Caco-2 (cell line): Measurements from ENCODE around the gene HS6ST2. TPM values are rescaled to one million over a fixed set of nuclear protein-coding genes. Genes with fewer than 3 reads are reported as not detected.

Source experiments
- BruUV-seq: library from RNA; stranded (reverse); fragments of 400-500 nt; replicated peaks from 2 replicates; lab custom pipeline; 2021; lab: Mats Ljungman, UMichigan
- CTCF ChIA-PET: fragments of 300-600 bp; sonication (Branson Sonifier 250); formaldehyde crosslinking; loops from one replicate; lab custom pipeline; 2022; ENCODE audit warnings: antibody characterized with exemption; lab: Charles Lee
- POLR2A ChIA-PET: fragments of 300-600 bp; sonication (Branson Sonifier 250); formaldehyde crosslinking; loops from one replicate; lab custom pipeline; 2022; ENCODE audit warnings: antibody characterized with exemption; lab: Charles Lee
- DNase-seq, 2 experiments: peaks; one replicate each; pipeline versions ENCODE4 v3.0.0 to v3.0.0-alpha.2; 2020 to 2022
- H3K27me3 ChIP-seq: replicated peaks from 2 replicates; pipeline ENCODE4 v1.6.0; 2011; ENCODE audit warnings: low read length; ENCODE audit not compliant: control insufficient read depth, insufficient read depth
- H3K36me3 ChIP-seq: 2 replicates; pipeline ENCODE4 v1.5.1; 2011; ENCODE audit warnings: low read length; ENCODE audit not compliant: control insufficient read depth, insufficient read depth
- H3K4me1 ChIP-seq: fragments of 250-450 bp; sonication (Bioruptor Pico); 2 replicates; pipeline ENCODE4 v1.5.1; 2020; ENCODE audit warnings: mild to moderate bottlenecking
- H3K4me3 ChIP-seq: 2 replicates; pipeline ENCODE4 v1.5.1; 2011; ENCODE audit warnings: low read depth, mild to moderate bottlenecking, control low read depth, low read length
- H3K9me3 ChIP-seq: fragments of 250-450 bp; sonication (Bioruptor Pico); 2 replicates; pipeline ENCODE4 v1.5.1; 2020; ENCODE audit warnings: mild to moderate bottlenecking, moderate library complexity
- H3K27ac Mint-ChIP-seq: one replicate; pipeline ENCODE4 v1.8.0; 2022; ENCODE audit warnings: mixed read lengths; ENCODE audit not compliant: unreplicated experiment
- H3K27me3 Mint-ChIP-seq: one replicate; pipeline ENCODE4 v1.8.0; 2022; ENCODE audit warnings: mixed read lengths; ENCODE audit not compliant: insufficient read depth, unreplicated experiment
- H3K36me3 Mint-ChIP-seq: one replicate; pipeline ENCODE4 v1.8.0; 2022; ENCODE audit warnings: mild to moderate bottlenecking, mixed read lengths; ENCODE audit not compliant: insufficient read depth, unreplicated experiment
- H3K4me1 Mint-ChIP-seq: one replicate; pipeline ENCODE4 v1.8.0; 2022; ENCODE audit warnings: low read depth, mixed read lengths; ENCODE audit not compliant: unreplicated experiment
- H3K4me3 Mint-ChIP-seq: one replicate; pipeline ENCODE4 v1.8.0; 2022; ENCODE audit warnings: mild to moderate bottlenecking, moderate library complexity, mixed read lengths; ENCODE audit not compliant: unreplicated experiment
- H3K9me3 Mint-ChIP-seq: one replicate; pipeline ENCODE4 v1.8.0; 2022; ENCODE audit warnings: mixed read lengths; ENCODE audit not compliant: unreplicated experiment
- intact Hi-C: fragments of 100-400 bp; cut with micrococcal nuclease; formaldehyde crosslinking; loops from one replicate; pipeline ENCODE4 v1.10.0; 2022; ENCODE audit not compliant: unreplicated experiment
- total RNA-seq: library from RNA; stranded (reverse); gene quantifications from 2 replicates; pipeline ENCODE4 v1.2.3, GENCODE V29; 2022
- TF ChIP-seq, protein P1 (sequence below), 2 experiments: fragments of 200-600 bp in 1 of 2; IDR thresholded peaks; 1 replicate in 1 of 2; 2 replicates in 1 of 2; pipeline versions ENCODE4 v1.5.1 to v1.8.0; 2011 to 2022; ENCODE audit warnings: antibody characterized with exemption in 1 of 2, control low read depth in 1 of 2, inconsistent platforms in 1 of 2, low read depth in 1 of 2, low read length in 1 of 2, mild to moderate bottlenecking in 1 of 2, moderate library complexity in 1 of 2; ENCODE audit not compliant: insufficient read depth in 1 of 2, severe bottlenecking in 1 of 2, unreplicated experiment in 1 of 2

Gene HS6ST2
- total RNA-seq, 1 experiment from 2014 or later, result 34.9 TPM

DNA sequence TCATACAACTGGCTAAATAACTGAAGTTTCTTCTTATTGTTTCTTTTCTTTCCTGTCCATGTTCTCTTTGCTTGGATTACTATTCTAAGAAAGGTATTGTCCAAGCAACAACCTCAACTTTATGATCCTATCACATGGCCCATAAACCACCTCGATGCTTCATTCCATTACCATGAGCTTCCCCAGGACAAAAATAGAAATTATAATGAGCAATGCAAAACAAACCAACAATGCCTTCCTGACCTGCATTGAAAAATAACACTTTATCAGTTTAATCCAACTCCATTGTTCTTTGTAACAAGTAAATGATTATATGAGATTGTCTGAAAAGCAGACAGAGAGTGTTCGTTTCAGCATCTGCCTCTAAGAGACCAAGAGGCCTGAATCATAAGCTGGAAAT is 148.8 kb downstream of the HS6ST2 start:
- H3K27ac Mint-ChIP-seq, result no peak overlapping the region
- Histone ChIP-seq H3K27me3 (no peaks in the 10 kb centered on the region), H3K4me1 (no peaks in the 10 kb centered on the region), H3K36me3 (no peaks in the 10 kb centered on the region), H3K4me3 (no peak overlapping the region), H3K9me3 (no peaks in the 10 kb centered on the region)
- H3K36me3 Mint-ChIP-seq, result no peaks in the 10 kb centered on the region
- ChIA-PET CTCF (interaction anchor here (0.6 kb wide), 1 partner anchor 195 kb away, joined by 3 read pairs; no protein-coding TSS in a partner anchor), POLR2A (no interaction called here)
- H3K4me1 Mint-ChIP-seq, result no peaks in the 10 kb centered on the region
- no peak overlapping the region for H3K4me3 Mint-ChIP-seq
- BruUV-seq, result no TSS peak
- H3K9me3 Mint-ChIP-seq, result no peaks in the 10 kb centered on the region
- no peak for DNase-seq
- no peaks in the 10 kb centered on the region for H3K27me3 Mint-ChIP-seq
- intact Hi-C loops, result no loop called here
- TF ChIP-seq, protein P1, sequence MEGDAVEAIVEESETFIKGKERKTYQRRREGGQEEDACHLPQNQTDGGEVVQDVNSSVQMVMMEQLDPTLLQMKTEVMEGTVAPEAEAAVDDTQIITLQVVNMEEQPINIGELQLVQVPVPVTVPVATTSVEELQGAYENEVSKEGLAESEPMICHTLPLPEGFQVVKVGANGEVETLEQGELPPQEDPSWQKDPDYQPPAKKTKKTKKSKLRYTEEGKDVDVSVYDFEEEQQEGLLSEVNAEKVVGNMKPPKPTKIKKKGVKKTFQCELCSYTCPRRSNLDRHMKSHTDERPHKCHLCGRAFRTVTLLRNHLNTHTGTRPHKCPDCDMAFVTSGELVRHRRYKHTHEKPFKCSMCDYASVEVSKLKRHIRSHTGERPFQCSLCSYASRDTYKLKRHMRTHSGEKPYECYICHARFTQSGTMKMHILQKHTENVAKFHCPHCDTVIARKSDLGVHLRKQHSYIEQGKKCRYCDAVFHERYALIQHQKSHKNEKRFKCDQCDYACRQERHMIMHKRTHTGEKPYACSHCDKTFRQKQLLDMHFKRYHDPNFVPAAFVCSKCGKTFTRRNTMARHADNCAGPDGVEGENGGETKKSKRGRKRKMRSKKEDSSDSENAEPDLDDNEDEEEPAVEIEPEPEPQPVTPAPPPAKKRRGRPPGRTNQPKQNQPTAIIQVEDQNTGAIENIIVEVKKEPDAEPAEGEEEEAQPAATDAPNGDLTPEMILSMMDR (IDR thresholded peaks at IDR 0.05; ENCODE audit: insufficient read depth in 1 of 2, low read depth in 1 of 2, low read length in 1 of 2, severe bottlenecking in 1 of 2, unreplicated experiment in 1 of 2), result no peak

DNA sequence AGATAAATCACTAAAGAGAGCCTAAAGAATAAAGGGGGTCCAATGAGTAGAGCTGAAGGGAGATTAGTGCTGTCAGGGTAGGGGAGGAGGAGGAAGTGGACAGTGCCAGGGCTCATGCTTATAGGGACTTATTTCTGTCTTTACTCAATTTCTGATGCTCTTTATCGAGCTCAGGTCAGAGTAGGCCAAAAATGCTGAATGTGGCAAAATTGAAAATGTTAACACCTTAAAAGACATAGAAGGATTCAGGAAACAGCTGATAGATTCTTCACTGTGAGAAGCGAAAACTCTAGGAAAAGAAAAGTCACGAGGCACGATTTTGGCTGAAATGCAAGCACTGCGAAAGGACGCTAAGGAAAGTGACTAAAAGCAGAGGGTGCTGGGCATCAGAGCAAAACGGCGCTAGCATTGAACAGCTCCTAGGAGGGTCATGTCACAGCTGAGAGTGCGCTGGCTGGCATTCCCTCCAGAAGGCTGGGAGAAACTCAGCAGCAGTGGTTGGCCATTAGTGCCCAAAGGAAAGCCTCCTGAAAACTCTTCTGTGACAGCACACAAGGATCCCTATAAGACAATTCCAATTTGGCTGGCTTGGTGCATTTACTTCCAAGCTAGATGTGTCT is 150.9 kb downstream of the HS6ST2 start:
- no peaks in the 10 kb centered on the region for H3K27me3 Mint-ChIP-seq
- POLR2A ChIA-PET, result no interaction called here
- BruUV-seq, result no TSS peak
- DNase-seq, result no peak
- Histone ChIP-seq H3K9me3 (no peaks in the 10 kb centered on the region), H3K4me3 (no peak overlapping the region), H3K4me1 (no peaks in the 10 kb centered on the region), H3K27me3 (no peaks in the 10 kb centered on the region), H3K36me3 (no peaks in the 10 kb centered on the region; the same call in 1 of the 2 replicates)
- TF ChIP-seq, protein P1 (IDR thresholded peaks at IDR 0.05; ENCODE audit: insufficient read depth in 1 of 2, low read depth in 1 of 2, low read length in 1 of 2, severe bottlenecking in 1 of 2, unreplicated experiment in 1 of 2), result no peak
- H3K4me1 Mint-ChIP-seq, result no peaks in the 10 kb centered on the region
- CTCF ChIA-PET, result no interaction called here
- intact Hi-C loops, result no loop called here
- H3K36me3 Mint-ChIP-seq, result no peaks in the 10 kb centered on the region
- no peak overlapping the region for H3K4me3 Mint-ChIP-seq
- no peaks in the 10 kb centered on the region for H3K9me3 Mint-ChIP-seq
- H3K27ac Mint-ChIP-seq, result no peak overlapping the region

DNA sequence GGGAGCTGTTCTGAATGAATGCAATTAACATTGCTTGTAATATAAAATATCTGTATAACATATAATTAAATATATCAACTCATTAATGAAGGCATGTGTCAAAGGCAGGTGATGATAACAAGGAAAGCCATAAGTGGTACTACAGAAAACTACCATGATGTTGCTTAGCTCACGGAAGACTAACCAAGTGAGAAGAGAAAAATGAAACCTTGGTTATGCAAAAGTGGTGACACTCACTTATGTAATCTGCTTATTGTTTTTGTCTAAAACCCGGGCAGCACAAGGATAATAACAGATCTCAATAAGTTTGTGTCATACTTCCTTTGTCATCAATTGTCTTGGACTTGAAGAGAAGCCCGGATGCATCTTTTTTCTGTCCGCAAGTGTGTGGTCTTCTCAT is 156.4 kb downstream of the HS6ST2 start:
- BruUV-seq, result no TSS peak
- TF ChIP-seq, protein P1 (IDR thresholded peaks at IDR 0.05; ENCODE audit: insufficient read depth in 1 of 2, low read depth in 1 of 2, low read length in 1 of 2, severe bottlenecking in 1 of 2, unreplicated experiment in 1 of 2), result no peak
- no peak overlapping the region for H3K27ac Mint-ChIP-seq
- no peaks in the 10 kb centered on the region for H3K4me1 ChIP-seq
- H3K4me1 Mint-ChIP-seq, result no peaks in the 10 kb centered on the region
- POLR2A ChIA-PET, result no interaction called here
- no peaks in the 10 kb centered on the region for H3K9me3 Mint-ChIP-seq
- H3K36me3 ChIP-seq, result no peaks in the 10 kb centered on the region; the same call in 1 of the 2 replicates
- peaks cover 6% of the 10 kb centered on the region for H3K36me3 Mint-ChIP-seq
- no peaks in the 10 kb centered on the region for H3K27me3 Mint-ChIP-seq
- no peaks in the 10 kb centered on the region for H3K9me3 ChIP-seq
- intact Hi-C loops, result no loop called here
- CTCF ChIA-PET, result no interaction called here
- no peak overlapping the region for H3K4me3 Mint-ChIP-seq
- no peak for DNase-seq
- H3K27me3 ChIP-seq, result no peaks in the 10 kb centered on the region
- H3K4me3 ChIP-seq, result no peak overlapping the region
